H1 (cell line): Measurements from ENCODE around the gene TMEM178B. TPM values are rescaled to one million over a fixed set of nuclear protein-coding genes. Genes with fewer than 3 reads are reported as not detected.

Source experiments
- polyA plus RNA-seq, 7 experiments: library from polyadenylated mRNA; depleted of rRNA in 3 of 7; stranded (reverse) in 5 of 7; unstranded in 2 of 7; fragments of >200 nt in 5 of 7; fragments of 200-250 nt in 2 of 7; gene quantifications; 1 replicate in 5 of 7; 2 replicates in 1 of 7; 4 replicates in 1 of 7; pipeline versions ENCODE4 v1.2.1 to v1.2.3, GENCODE V29; 2011 to 2013; ENCODE audit warnings: missing spikeins in 2 of 7, mixed read lengths in 2 of 7
- total RNA-seq: library from RNA; stranded (reverse); fragmentation: NEBNext Ultra II Directional; extraction: Animal tissue kit (Norgen Biotek cat#: 25700); gene quantifications from 2 replicates; pipeline ENCODE4 v1.2.1, GENCODE V29; 2021
- TF ChIP-seq, protein P1 (sequence below): IDR thresholded peaks from 2 replicates; pipeline ENCODE4 v1.6.1; 2012; ENCODE audit warnings: inconsistent platforms

Gene TMEM178B
- total and polyA plus RNA-seq, 2 of the 8 experiments (the other 6 are each of a cell fraction or from before 2014, with no cell fraction given): 5.3 to 18.1 TPM

GRCh38 chr7:141433698-141434097 lies 359.8 kb downstream of the TMEM178B start (continued):
- TF ChIP-seq, protein P1, sequence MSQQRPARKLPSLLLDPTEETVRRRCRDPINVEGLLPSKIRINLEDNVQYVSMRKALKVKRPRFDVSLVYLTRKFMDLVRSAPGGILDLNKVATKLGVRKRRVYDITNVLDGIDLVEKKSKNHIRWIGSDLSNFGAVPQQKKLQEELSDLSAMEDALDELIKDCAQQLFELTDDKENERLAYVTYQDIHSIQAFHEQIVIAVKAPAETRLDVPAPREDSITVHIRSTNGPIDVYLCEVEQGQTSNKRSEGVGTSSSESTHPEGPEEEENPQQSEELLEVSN: no peak
